H9 (cell line): Measurements from ENCODE around the gene ANP32D. TPM values are rescaled to one million over a fixed set of nuclear protein-coding genes. Genes with fewer than 3 reads are reported as not detected.

Source experiments
- DNase-seq: peaks from one replicate; pipeline ENCODE4 v3.0.0-alpha.2; 2017
- H2AFZ ChIP-seq: one replicate; pipeline ENCODE4 v1.6.1; 2013; ENCODE audit warnings: mild to moderate bottlenecking, low read length, control low read depth, moderate library complexity
- H2AK5ac ChIP-seq: 2 replicates; pipeline ENCODE4 v1.6.1; 2013; ENCODE audit warnings: low read length, control low read depth, mixed read lengths; ENCODE audit not compliant: insufficient read length
- H2BK120ac ChIP-seq: one replicate; pipeline ENCODE4 v1.6.1; 2013; ENCODE audit warnings: low read depth, mild to moderate bottlenecking, low read length, control low read depth, inconsistent platforms; ENCODE audit not compliant: poor library complexity, severe bottlenecking
- H2BK12ac ChIP-seq: 2 replicates; pipeline ENCODE4 v1.6.1; 2013; ENCODE audit warnings: low read length, control low read depth, mixed read lengths, low read depth; ENCODE audit not compliant: insufficient read length
- H2BK15ac ChIP-seq: 2 replicates; pipeline ENCODE4 v1.6.1; 2013; ENCODE audit warnings: low read depth, low read length, control low read depth
- H2BK20ac ChIP-seq: one replicate; pipeline ENCODE4 v1.6.1; 2013; ENCODE audit warnings: low read depth, mild to moderate bottlenecking, low read length, control low read depth, inconsistent platforms; ENCODE audit not compliant: poor library complexity, severe bottlenecking
- H2BK5ac ChIP-seq: 2 replicates; pipeline ENCODE4 v1.6.1; 2013; ENCODE audit warnings: low read length, control low read depth, mixed read lengths; ENCODE audit not compliant: insufficient read length
- H3K14ac ChIP-seq: 2 replicates; pipeline ENCODE4 v1.6.1; 2013; ENCODE audit warnings: low read length, control low read depth; ENCODE audit not compliant: insufficient read depth
- H3K18ac ChIP-seq: 2 replicates; pipeline ENCODE4 v1.6.1; 2013; ENCODE audit warnings: low read depth, mild to moderate bottlenecking, mixed read lengths, low read length, control low read depth; ENCODE audit not compliant: insufficient read length
- H3K23ac ChIP-seq: 2 replicates; pipeline ENCODE4 v1.6.1; 2013; ENCODE audit warnings: low read length, control low read depth, mixed read lengths, low read depth; ENCODE audit not compliant: insufficient read length
- H3K23me2 ChIP-seq: 2 replicates; pipeline ENCODE4 v1.6.1; 2013; ENCODE audit warnings: low read depth, mild to moderate bottlenecking, mixed read lengths, low read length, control low read depth; ENCODE audit not compliant: insufficient read length, poor library complexity, severe bottlenecking
- H3K27ac ChIP-seq: 2 replicates; pipeline ENCODE4 v1.5.1; 2013; ENCODE audit warnings: low read length, control low read depth, mixed read lengths, low read depth; ENCODE audit not compliant: insufficient read length
- H3K27me3 ChIP-seq: 2 replicates; pipeline ENCODE4 v1.6.1; 2013; ENCODE audit warnings: low read length, control low read depth, inconsistent platforms; ENCODE audit not compliant: insufficient read depth
- H3K4ac ChIP-seq: 2 replicates; pipeline ENCODE4 v1.6.1; 2013; ENCODE audit warnings: low read depth, mild to moderate bottlenecking, control low read depth, inconsistent platforms, low read length, moderate library complexity
- H3K4me1 ChIP-seq: 2 replicates; pipeline ENCODE4 v1.6.1; 2013; ENCODE audit warnings: low read length, control low read depth, inconsistent platforms; ENCODE audit not compliant: insufficient read depth
- H3K4me2 ChIP-seq: 2 replicates; pipeline ENCODE4 v1.6.1; 2013; ENCODE audit warnings: low read length, control low read depth, mixed read lengths; ENCODE audit not compliant: insufficient read length, insufficient read depth
- H3K56ac ChIP-seq: 2 replicates; pipeline ENCODE4 v1.6.1; 2013; ENCODE audit warnings: low read depth, mild to moderate bottlenecking, mixed read lengths, low read length, control low read depth; ENCODE audit not compliant: insufficient read length
- H3K79me1 ChIP-seq: 2 replicates; pipeline ENCODE4 v1.6.1; 2013; ENCODE audit warnings: low read depth, mild to moderate bottlenecking, moderate library complexity, low read length, control low read depth, inconsistent platforms; ENCODE audit not compliant: insufficient read depth, poor library complexity, severe bottlenecking
- H3K79me2 ChIP-seq: 2 replicates; pipeline ENCODE4 v1.6.1; 2013; ENCODE audit warnings: low read length, control low read depth, inconsistent platforms; ENCODE audit not compliant: insufficient read depth
- H3K9ac ChIP-seq: 2 replicates; pipeline ENCODE4 v1.6.1; 2013; ENCODE audit warnings: low read length, control low read depth, mixed read lengths; ENCODE audit not compliant: insufficient read length; ENCODE audit errors: extremely low read depth
- H3K9me3 ChIP-seq: one replicate; pipeline ENCODE4 v1.6.1; 2013; ENCODE audit warnings: low read depth, low read length, inconsistent platforms; ENCODE audit not compliant: control insufficient read depth
- H3T11ph ChIP-seq: one replicate; pipeline ENCODE4 v1.6.1; 2013; ENCODE audit warnings: mild to moderate bottlenecking, low read length, control low read depth, inconsistent platforms
- H4K20me1 ChIP-seq: one replicate; pipeline ENCODE4 v1.6.1; 2013; ENCODE audit not compliant: control insufficient read depth, insufficient read length, insufficient read depth
- H4K5ac ChIP-seq: 2 replicates; pipeline ENCODE4 v1.6.1; 2013; ENCODE audit warnings: low read depth, mild to moderate bottlenecking, mixed read lengths, low read length, control low read depth; ENCODE audit not compliant: insufficient read length
- H4K8ac ChIP-seq: replicated peaks from 2 replicates; pipeline ENCODE4 v1.6.1; 2013; ENCODE audit warnings: low read length, control low read depth, mixed read lengths, low read depth; ENCODE audit not compliant: insufficient read length
- H4K91ac ChIP-seq: 2 replicates; pipeline ENCODE4 v1.6.1; 2013; ENCODE audit warnings: low read depth, mild to moderate bottlenecking, moderate library complexity, mixed read lengths, low read length, control low read depth; ENCODE audit not compliant: insufficient read length
- H3K27ac Mint-ChIP-seq, 3 experiments: 2 replicates in 2 of 3; 3 replicates in 1 of 3; pipeline ENCODE4 v1.8.0; 2020 to 2021; ENCODE audit warnings: mixed read lengths in 3 of 3, mild to moderate bottlenecking in 1 of 3, moderate library complexity in 1 of 3
- H3K27me3 Mint-ChIP-seq: 2 replicates; pipeline ENCODE4 v1.8.0; 2021; ENCODE audit warnings: low read depth, mild to moderate bottlenecking, moderate library complexity, mixed read lengths
- H3K36me3 Mint-ChIP-seq, 3 experiments: 2 replicates in 2 of 3; 3 replicates in 1 of 3; pipeline ENCODE4 v1.8.0; 2020 to 2021; ENCODE audit warnings: low read depth in 3 of 3, mixed read lengths in 3 of 3; ENCODE audit not compliant: insufficient read depth in 1 of 3
- H3K4me1 Mint-ChIP-seq, 2 experiments: 2 replicates each; pipeline ENCODE4 v1.8.0; 2020; ENCODE audit warnings: mixed read lengths in 2 of 2
- H3K4me3 Mint-ChIP-seq, 2 experiments: 2 replicates in 1 of 2; 3 replicates in 1 of 2; pipeline ENCODE4 v1.8.0; 2020 to 2021; ENCODE audit warnings: mild to moderate bottlenecking in 2 of 2, mixed read lengths in 2 of 2, moderate library complexity in 1 of 2
- H3K9me3 Mint-ChIP-seq, 2 experiments: 2 replicates in 1 of 2; 3 replicates in 1 of 2; pipeline ENCODE4 v1.8.0; 2020; ENCODE audit warnings: mild to moderate bottlenecking in 2 of 2, mixed read lengths in 2 of 2, moderate library complexity in 1 of 2
- WGBS: extraction: QIAGEN DNeasy Blood & Tissue Kit; methylation state at CpG from one replicate; pipeline ENCODE4 v1.1.7; 2013; ENCODE audit warnings: missing lambda C conversion rate, low lambda C conversion rate, mixed read lengths; ENCODE audit not compliant: insufficient read length; ENCODE audit errors: extremely low coverage; 5-methylcytosine and 5-hydroxymethylcytosine counted together
- total RNA-seq: library from RNA; stranded (reverse); gene quantifications from 2 replicates; pipeline ENCODE4 v1.2.1, GENCODE V29; 2021
- TF ChIP-seq, protein P1 (sequence below): fragments of 200-600 bp; sonication (generic); conservative IDR thresholded peaks from 3 replicates; pipeline ENCODE4 v1.8.0; 2021; ENCODE audit warnings: antibody characterized with exemption, mild to moderate bottlenecking

The ANP32D gene
- total RNA-seq, 1 experiment from 2014 or later: not detected

DNA sequence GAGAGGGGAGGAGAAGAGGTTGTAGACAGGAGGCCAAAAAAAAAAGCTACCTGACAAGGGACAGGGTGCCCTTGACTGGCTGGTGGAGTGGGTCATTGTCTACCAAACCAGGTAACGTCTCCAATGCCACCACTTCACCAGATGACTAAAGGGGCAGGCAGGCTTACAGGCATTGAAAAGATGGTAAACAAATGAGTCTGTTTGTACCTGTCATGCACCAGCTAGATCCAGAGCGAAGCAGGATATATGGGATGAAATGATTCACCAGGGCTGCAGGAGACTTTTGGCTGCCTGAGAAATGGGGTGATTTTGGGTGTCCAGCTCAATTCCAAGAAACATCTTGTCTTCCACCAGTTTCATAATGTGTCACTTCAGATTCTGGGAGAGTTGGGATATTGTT lies 13.9 kb downstream of the ANP32D start:
- Mint-ChIP-seq H3K36me3 (no peaks in the 10 kb centered on the region; a peak in 1 of 7 replicates), H3K27me3 (peaks cover 27% of the 10 kb centered on the region), H3K4me1 (no peaks in the 10 kb centered on the region), H3K27ac (no peak overlapping the region), H3K9me3 (peaks cover 2 to 91% of the 10 kb centered on the region in 2 experiments; a peak in 4 of 5 replicates), H3K4me3 (no peak overlapping the region)
- Histone ChIP-seq H3K23ac (no peak overlapping the region), H3K9ac (no peak overlapping the region), H3T11ph (no peak overlapping the region), H2AK5ac (no peak overlapping the region), H3K9me3 (no peaks in the 10 kb centered on the region), H3K79me2 (no peaks in the 10 kb centered on the region), H3K4ac (no peak overlapping the region), H2BK12ac (no peak overlapping the region), H3K4me1 (no peaks in the 10 kb centered on the region), H3K4me2 (no peak overlapping the region), H2BK120ac (no peak overlapping the region), H4K5ac (no peak overlapping the region), H3K18ac (no peak overlapping the region), H2BK20ac (no peak overlapping the region), H4K91ac (no peak overlapping the region), H3K79me1 (no peaks in the 10 kb centered on the region), H3K56ac (no peak overlapping the region), H2BK5ac (no peak overlapping the region), H3K27me3 (no peaks in the 10 kb centered on the region), H2AFZ (no peak overlapping the region), H4K20me1 (no peaks in the 10 kb centered on the region), H3K14ac (no peak overlapping the region), H3K27ac (no peak overlapping the region), H4K8ac (no peak overlapping the region), H2BK15ac (no peak overlapping the region), H3K23me2 (no peaks in the 10 kb centered on the region)
- no peak for DNase-seq
- TF ChIP-seq, protein P1, sequence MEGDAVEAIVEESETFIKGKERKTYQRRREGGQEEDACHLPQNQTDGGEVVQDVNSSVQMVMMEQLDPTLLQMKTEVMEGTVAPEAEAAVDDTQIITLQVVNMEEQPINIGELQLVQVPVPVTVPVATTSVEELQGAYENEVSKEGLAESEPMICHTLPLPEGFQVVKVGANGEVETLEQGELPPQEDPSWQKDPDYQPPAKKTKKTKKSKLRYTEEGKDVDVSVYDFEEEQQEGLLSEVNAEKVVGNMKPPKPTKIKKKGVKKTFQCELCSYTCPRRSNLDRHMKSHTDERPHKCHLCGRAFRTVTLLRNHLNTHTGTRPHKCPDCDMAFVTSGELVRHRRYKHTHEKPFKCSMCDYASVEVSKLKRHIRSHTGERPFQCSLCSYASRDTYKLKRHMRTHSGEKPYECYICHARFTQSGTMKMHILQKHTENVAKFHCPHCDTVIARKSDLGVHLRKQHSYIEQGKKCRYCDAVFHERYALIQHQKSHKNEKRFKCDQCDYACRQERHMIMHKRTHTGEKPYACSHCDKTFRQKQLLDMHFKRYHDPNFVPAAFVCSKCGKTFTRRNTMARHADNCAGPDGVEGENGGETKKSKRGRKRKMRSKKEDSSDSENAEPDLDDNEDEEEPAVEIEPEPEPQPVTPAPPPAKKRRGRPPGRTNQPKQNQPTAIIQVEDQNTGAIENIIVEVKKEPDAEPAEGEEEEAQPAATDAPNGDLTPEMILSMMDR: no peak
- no CpG with 5 or more reads among the region's 2 CpGs for WGBS
